ENCODE measurements around the gene ZNF438.

GRCh38 chr10:30915146-30915545 is 116.5 kb downstream of the ZNF438 start:
- TF ChIP-seq CTCF (IDR thresholded peaks at IDR 0.05) (no peak), POLR2A (IDR thresholded peaks at IDR 0.05) (no peak), POLR2AphosphoS5 (IDR thresholded peaks at IDR 0.05) (no peak)

All from prostate gland (tissue), 2 donors.